ENCODE measurements around the gene CTNNBL1.

The CTNNBL1 gene

GRCh38 chr20:37742131-37742530, 48.3 kb downstream of the CTNNBL1 start:
- no peak for DNase-seq

GRCh38 chr20:37744347-37744746, 50.5 kb downstream of the CTNNBL1 start:
- no peak for DNase-seq

- DNase-seq, result no peak
Observed at GRCh38 chr20:37745553-37745952, 51.7 kb downstream of the CTNNBL1 start.

- DNase-seq, result no peak
Observed at GRCh38 chr20:37748015-37748414, 54.2 kb downstream of the CTNNBL1 start.

GRCh38 chr20:37749218-37749617, 55.4 kb downstream of the CTNNBL1 start:
- DNase-seq, result no peak

GRCh38 chr20:37749620-37750403, 56.0 kb downstream of the CTNNBL1 start:
- DNase-seq, result no peak

GRCh38 chr20:37755665-37756064, 61.8 kb downstream of the CTNNBL1 start:
- no peak for DNase-seq

GRCh38 chr20:37756234-37756633, 62.4 kb downstream of the CTNNBL1 start:
- DNase-seq, result no peak

GRCh38 chr20:37757550-37757949, 63.7 kb downstream of the CTNNBL1 start:
- no peak for DNase-seq

GRCh38 chr20:37758332-37758731, 64.5 kb downstream of the CTNNBL1 start:
- no peak for DNase-seq

- DNase-seq, result no peak
Observed at GRCh38 chr20:37759052-37759553, 65.3 kb downstream of the CTNNBL1 start.

- peak; percentile 84 for DNase-seq
Observed at GRCh38 chr20:37759761-37760209, 66.0 kb downstream of the CTNNBL1 start.

GRCh38 chr20:37760322-37760721, 66.5 kb downstream of the CTNNBL1 start:
- DNase-seq, result no peak

- no peak for DNase-seq
Observed at GRCh38 chr20:37762716-37763485, 69.1 kb downstream of the CTNNBL1 start.

GRCh38 chr20:37764333-37764935, 70.6 kb downstream of the CTNNBL1 start:
- DNase-seq, result no peak

GRCh38 chr20:37770908-37771307, 77.1 kb downstream of the CTNNBL1 start:
- DNase-seq, result no peak

- peak; percentile 17 for DNase-seq
Observed at GRCh38 chr20:37773291-37773826, 79.5 kb downstream of the CTNNBL1 start.

GRCh38 chr20:37774156-37774555, 80.3 kb downstream of the CTNNBL1 start:
- DNase-seq, result no peak

- DNase-seq, result no peak
Observed at GRCh38 chr20:37775200-37775599, 81.4 kb downstream of the CTNNBL1 start.

GRCh38 chr20:37776049-37776448, 82.2 kb downstream of the CTNNBL1 start:
- DNase-seq, result no peak

GRCh38 chr20:37776526-37776925, 82.7 kb downstream of the CTNNBL1 start:
- DNase-seq, result no peak

GRCh38 chr20:37777012-37777950, 83.5 kb downstream of the CTNNBL1 start:
- no peak for DNase-seq

Data from NCI-H2227 treated with DMSO at 0.1 percent for 48 hours (cell line).